GM04504 (cell line): Measurements from ENCODE around the gene PPP1R3G.
A peak's percentile ranks its signal among the peaks of the same experiment; 100 is the strongest.

Experiments used
- DNase-seq: peaks from one replicate; pipeline ENCODE4 v3.0.0-alpha.2; 2012; ENCODE audit warnings: low read depth

PPP1R3G gene

DNA sequence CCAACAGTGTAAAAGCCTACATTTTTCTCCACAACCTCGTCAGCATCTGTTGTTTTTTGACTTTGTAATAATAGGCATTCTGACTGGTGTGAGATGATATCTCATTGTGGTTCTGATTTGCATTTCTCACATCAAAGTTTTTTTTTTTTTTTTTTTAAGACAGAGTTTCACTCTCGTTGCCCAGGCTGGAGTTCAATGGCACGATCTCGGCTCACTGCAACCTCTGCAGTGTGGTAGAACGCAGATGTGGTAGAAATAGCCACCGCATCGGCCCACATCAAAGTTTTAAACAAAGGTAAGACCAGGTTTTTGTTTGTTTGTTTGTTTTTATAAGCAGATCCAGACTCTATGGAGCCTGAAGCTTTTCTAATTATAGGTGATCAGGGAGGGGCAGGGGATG is 12.7 kb upstream of the PPP1R3G start:
- no peak for DNase-seq

DNA sequence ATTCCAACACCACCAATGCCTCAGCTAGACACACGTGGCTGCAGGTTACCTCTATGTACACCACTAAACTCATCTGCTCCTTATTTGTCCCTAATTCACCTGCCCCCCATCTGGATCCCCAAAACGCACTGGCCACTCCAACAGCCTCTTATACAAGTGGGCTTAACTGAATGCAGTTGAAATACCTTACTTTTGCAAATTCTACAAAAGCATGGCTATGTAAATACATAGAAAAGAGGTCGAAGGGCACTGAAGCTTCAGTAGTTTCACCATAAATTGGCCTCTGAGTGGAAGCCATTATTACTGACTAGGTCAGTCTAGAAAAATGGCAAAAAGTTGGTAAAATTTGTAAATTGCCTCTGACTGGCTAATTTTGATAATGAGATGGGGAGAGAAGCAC is 11.1 kb upstream of the PPP1R3G start:
- no peak for DNase-seq

DNA sequence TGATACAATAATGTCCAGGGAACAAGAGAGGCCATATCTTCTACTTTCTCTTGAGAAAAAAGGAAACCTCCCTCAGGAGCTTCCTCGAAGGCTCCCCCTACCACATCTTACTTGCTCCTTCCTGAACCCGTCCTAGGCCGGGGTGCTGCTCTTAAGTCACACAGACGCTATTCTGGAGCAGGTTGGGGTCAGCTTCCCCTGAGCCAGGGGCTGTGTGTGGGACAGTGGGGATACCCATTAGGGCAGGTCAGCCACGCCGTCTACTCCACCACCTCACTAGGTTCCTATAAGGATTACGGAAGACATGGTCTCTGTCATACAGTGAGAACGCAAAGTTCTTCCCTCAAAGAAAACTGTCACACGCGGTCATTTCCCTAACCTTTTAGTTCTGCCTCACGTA is 8.2 kb upstream of the PPP1R3G start:
- no peak for DNase-seq

DNA sequence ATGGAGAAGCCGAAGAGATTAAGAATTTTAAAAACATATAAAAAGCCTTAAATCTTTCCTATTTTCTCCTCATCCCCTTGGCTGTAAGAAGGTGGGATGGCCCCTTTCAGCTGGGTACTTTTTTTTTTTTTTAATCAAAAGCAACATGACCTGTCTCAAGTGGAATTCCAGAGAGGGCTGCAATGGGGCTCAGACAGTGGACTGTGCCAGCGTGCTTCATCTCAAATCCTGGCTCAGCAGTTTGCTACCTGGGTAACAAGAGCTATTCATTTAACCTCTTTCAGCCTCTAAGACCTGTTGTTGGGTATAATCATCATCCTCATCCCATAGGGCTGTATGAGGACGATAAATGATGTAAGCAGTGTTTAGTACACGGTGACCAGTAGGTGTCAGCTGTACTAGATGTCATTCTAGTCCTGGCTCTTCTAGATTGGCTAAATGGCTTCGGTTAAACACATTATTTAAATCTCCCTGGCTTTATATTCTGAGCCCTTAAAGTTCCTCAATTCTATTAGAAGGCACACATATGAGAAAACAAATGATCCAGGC is 6.9 kb upstream of the PPP1R3G start:
- DNase-seq = no peak

DNA sequence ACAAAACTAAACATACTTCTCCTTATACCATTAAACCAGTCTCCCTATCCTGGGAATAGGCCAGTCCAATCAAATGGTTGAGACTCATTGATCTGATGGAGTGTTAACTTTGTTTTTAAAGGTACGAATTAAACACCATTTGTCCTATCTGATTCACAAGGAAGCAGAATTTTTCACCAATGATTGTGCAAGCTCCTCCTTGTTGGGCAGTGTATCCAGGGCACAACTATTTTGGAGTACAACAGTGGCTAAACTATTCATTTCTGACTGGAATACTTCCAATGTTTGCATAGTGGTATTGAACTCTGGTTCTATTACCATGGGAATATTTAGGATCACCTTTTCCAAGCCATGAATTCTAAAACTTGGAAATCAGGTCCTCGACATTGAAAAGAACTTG is 5.4 kb upstream of the PPP1R3G start:
- DNase-seq = no peak

DNA sequence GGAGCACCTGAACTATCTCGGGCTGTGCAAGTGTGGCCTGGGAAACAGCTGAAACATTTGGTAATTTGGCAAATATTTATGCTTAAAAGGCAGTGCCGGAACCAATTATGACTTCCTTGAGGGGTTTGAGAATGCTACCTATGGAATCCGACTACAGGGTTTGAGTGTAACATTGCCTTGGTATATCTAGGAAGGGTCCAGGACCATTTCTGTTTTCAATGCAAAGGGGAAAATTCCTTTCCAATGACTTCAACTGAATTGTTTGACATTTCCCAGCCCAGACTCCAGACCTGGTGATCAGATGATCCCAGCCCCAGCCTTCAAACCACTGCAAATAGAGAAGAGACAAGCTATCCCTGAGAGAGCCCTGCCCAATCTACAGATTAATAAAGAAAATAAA is 4.6 kb upstream of the PPP1R3G start:
- DNase-seq = no peak

DNA sequence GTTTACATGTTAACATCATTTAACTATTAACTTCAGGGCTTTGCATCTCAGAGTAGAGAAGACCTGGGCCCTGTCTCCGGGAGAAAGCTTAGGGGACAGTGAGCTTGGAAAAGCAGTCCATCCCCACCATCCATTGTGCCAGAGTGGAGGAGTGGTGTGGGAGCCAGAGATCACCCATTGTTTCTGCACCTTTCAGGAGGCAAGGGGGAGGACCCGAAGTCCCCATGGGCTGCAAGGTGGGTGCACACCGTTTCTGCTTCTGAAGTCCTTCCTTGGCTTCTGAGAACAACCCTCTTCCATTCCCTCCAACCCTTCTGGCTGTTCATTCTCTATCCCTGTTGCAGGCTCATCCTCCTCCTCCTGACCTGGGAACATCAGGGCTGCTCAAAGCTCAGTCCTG is 4.0 kb upstream of the PPP1R3G start:
- DNase-seq = no peak

DNA sequence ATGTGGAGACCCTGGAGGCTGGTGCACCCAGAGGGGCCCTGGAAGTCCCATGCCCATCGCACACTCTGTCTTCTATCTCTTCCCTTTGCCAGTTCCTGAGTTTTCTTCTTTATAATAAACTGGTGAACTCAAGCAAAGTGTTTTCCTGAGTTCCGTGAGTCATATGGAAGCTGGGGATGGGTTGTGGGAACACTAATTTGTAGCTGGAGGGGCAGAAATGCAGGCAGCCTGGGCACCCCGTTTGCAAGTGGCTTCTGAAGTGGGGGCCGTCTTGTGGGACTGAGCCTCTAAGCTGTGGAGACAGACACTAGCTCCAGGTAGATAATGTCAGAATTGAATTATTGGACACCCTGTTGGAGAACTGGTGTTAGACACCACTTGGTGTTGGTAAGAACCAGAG is 3.2 kb upstream of the PPP1R3G start:
- no peak for DNase-seq

DNA sequence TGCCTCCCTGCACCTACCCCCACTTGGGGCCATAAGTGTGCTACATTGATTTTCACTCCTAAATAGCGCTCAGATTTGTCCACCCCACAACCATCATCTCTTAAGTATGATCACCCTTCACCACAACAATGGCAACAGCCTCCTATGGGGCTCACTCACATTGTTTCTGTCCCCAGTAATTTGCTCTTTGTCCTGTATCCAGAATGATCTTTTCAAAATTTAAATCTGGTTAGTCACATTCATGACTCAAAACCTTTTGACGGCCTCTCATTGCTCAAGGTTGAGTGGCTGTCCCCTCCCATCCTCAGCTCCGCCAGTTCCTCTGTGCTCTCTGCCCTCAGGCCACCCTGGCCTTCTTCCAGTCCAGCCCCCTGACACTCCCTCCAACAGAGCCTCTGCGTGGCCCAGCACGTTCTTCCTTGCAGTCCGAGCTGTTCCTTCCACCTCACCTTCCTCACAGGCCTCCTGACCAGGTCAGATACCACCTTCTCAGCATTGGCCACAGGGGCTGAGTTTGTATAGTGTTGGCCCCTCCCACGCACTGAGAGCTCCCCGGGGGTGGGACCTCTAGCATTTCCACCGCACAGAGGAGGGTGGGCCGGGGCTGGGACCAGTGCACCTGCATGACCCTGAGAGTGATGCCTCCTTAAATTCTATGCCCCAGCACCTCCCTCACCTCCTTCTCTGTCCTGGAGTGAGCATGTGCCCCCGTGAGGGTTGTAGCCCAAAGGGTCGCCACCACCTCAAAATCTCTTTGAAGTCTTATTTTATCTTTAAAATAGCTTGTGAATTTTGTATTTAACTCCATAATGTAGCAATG is 2.4 kb upstream of the PPP1R3G start:
- DNase-seq = peak; percentile 85

DNA sequence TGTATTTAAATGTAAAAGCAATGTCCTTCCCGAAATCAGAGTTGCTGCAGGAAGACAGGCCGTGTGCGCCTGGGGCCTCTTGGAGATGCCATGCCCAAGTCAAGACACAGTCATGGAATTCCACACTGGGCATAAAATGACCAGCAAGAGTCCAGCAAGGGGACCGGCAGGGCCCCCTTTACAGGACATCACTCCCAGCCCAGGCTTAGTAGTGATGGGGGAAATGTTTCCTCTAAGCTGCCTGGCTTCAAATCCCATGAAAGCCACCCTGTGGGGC is 1.9 kb upstream of the PPP1R3G start:
- no peak for DNase-seq

DNA sequence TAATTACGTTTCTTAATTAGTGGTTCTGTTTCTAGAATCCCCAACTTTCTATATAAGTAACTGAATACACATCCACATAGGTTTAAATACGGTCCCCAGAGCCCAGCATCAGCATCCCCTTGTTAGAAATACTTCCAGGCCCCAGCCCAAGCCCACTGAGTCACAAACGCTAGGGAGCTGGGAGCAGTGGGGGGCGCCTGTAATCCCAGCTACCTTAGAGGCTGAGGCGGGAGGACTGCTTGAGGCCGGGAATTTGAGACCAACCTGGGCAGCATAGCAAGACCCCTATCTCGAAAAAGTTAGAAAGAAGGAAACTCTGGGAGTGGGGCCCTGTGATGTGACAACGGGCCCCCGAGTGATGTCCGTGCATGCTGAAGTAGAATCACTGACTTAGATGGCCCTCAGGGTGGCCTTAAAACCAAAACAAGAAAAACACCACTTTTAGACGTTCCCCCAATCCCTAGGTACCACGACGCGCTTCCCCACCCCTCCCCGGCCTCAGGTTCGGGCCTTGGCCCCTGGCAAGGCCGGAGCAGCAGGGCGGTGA is 1.3 kb upstream of the PPP1R3G start:
- no peak for DNase-seq

DNA sequence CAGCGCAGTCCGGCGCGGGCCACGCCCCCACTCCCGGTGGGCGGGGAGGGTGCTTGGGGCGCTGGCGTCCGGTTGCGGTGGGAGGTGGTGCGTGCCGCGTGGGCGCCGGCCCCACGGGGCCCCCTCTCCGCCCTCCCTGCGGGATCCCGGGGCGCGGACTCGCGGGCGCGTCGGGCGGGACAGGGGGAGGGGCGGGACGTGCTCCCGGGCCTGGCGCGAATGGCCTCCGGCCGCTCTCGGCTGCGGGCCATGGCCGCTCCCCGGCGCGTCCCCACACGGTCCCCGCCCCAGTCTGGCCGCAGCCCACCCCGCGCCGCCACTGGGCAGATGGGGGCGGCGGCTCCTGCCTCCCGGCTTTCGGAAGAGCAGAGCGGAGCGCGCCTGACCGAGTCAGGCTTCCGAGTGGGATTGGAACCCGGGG is 771 bp upstream of the PPP1R3G start:
- DNase-seq = no peak

DNA sequence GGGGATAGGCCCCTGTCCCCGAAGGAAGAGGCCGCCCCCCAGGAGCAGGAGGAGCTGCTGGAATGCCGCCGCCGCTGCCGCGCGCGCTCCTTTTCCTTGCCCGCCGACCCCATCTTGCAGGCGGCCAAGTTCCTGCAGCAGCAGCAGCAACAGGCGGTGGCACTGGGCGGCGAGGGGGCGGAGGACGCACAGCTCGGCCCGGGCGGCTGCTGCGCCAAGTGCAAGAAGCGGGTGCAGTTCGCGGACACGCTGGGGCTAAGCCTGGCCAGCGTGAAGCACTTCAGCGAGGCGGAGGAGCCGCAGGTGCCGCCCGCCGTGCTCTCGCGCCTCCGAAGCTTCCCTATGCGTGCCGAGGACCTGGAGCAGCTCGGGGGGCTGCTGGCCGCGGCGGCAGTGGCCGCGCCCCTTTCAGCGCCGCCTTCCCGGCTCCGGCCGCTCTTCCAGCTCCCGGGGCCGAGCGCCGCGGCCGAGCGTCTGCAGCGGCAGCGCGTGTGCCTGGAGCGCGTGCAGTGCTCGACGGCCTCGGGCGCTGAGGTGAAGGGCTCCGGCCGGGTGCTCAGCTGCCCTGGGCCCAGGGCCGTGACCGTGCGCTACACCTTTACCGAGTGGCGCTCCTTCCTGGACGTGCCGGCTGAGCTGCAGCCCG is 630 bp downstream of the PPP1R3G start:
- no peak for DNase-seq

DNA sequence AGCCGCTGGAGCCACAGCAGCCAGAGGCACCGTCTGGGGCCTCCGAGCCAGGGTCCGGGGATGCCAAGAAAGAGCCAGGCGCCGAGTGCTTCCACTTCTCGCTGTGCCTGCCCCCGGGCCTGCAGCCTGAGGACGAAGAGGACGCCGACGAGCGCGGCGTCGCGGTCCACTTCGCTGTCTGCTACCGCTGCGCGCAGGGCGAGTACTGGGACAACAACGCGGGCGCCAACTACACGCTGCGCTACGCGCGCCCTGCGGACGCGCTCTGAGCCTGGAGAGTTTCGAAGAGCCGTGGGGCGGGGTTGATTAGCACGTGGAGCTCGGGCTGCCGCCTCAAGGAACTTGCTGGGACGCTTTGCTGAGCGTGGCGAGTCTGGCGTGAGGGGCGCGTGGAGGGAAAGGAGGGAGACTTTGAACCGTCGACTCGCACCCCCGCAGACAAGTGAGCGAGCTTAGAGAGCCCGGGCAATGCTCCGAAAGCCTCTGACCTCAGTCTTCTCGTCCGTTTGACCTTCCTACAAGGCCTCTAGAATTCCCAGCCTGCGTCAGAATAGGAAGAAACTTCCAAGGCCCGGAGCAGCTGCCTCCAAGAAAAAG is 1.3 kb downstream of the PPP1R3G start:
- DNase-seq = no peak

DNA sequence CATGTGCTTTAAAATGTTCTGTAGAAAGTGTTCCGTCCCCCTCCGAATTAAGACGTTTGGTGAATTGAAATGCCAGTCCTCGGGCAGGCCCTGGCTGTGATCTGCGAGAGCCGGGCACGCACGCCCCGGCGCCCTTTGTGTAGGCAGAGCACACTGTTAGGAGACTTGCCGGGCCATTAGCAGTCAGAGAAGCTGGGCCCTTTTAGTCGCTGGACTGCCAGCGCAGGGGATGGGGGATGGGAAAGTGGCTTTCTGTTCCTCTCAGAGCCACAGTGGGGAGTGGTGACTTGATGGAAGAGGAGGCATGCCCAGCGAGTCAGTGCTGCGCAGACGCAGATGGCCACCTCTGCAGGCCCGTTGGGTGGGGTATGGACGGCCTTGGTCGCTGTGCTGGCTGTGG is 2.2 kb downstream of the PPP1R3G start:
- no peak for DNase-seq

DNA sequence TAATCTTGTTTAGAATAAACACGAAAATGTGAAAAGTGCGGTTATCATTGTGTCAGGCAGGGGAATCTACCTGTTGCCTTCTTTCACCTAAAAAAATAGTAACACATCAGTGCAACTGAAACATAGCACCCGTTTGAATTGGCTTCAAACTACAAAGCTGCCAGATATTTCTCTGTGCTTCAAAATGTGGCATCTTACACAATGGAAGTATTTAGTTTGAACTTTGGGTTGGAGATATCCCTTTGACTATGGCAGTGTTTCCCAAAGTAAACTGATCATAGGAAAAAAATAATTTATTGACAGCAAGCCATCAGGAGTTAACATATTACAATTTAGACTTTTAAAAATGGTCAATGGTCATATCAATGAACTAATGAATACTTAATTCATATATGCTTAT is 3.6 kb downstream of the PPP1R3G start:
- DNase-seq = no peak

DNA sequence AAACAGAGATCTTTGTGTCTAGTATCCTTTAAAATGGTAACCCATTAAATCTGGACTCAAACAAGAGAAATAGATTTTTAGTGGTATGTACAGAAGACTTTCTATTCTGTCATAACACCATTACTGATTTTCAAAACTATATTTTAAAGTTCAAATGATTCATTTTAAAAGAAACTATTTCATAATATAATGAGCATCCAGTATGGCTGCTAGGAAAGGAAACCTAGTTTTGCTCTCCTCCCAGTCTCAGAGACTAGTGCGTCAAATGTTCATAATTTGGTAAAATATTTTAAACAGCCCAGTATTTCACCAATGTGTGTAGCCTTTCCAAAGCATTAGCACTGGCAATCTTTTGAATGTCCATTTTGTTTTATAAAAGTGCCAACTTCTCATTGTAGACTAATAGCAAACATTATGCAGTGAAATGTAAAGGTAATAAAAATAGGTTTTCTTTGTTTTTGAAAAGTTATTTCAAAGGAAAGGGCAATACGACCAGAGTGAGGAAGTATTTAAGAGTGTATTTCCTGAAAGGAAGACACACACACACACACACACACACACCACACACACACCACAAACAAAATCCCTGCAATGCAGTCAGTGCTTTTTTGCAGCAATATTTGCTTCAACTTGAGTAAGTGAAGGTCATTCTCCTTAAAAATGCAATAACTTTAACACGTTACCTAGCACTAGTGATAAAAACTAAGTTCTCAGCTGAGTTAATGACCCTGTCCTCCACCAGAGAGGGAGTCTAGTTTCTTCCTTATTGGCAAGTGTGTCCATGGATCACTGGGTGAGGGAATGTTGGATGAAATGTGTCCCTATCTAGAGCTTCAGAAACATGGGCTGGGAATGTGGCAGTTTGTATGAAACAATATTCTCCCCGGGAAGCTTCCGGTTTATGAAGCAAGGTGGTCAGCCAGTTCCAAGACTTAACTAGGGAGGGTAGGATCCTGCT is 4.6 kb downstream of the PPP1R3G start:
- no peak for DNase-seq

DNA sequence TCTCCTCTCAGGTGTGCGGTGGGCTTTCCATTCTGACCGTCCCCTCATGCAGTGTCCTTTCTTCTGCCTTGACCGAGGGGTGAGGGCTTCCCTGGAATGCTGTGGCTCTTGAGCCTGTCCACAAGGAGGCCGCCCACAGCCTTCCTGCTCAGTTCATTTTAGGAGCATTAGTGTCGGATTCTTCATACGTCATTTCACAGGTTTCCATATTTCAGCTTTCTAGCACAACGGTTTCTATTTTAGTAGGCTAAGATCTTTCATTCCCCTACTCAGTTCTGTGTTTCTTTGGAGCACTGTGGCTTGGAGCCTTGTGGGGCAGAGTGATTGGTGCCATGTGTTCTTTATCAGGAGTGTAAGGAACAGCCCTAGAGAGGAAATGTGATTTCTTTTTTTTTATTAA is 5.5 kb downstream of the PPP1R3G start:
- no peak for DNase-seq

DNA sequence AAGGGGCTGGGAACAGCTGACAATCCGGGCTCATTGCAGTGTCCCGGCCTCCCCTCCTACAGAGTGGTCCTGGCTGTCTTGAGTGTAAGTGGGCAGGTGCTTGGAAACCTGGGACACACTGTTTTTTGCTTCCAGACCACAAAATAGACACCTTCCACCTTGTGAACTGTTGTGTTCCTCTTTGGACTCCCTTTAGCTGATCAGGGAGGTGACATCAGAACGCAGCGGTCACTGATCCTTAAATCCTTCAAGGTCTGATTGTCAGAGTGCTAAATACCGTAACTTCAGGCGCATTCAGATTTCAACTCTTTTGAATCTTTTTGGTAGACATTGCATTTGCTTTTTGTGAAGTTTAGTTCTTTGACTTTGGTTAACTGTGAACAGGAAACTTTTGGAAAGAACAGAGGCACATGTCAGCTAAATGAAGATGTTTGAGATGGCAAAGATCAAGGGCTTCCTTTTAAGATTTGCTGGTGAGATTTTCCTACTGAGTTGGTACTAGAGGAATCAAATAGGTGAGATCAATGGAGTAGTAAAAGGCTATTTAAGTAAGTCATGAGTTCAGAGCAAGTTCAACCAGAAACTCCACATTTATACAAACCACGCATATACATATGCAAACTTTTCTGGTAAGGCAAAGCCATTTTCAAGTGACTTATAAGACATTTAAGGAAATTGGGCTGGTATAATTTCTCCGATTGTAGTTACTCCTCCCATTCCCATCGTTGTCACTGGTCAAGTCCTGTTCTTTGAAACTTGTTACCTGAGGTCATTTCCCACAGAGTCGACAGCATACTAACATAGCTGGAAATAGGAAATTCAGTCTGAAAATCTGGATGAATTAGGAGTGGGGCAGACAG is 6.3 kb downstream of the PPP1R3G start:
- DNase-seq = no peak

DNA sequence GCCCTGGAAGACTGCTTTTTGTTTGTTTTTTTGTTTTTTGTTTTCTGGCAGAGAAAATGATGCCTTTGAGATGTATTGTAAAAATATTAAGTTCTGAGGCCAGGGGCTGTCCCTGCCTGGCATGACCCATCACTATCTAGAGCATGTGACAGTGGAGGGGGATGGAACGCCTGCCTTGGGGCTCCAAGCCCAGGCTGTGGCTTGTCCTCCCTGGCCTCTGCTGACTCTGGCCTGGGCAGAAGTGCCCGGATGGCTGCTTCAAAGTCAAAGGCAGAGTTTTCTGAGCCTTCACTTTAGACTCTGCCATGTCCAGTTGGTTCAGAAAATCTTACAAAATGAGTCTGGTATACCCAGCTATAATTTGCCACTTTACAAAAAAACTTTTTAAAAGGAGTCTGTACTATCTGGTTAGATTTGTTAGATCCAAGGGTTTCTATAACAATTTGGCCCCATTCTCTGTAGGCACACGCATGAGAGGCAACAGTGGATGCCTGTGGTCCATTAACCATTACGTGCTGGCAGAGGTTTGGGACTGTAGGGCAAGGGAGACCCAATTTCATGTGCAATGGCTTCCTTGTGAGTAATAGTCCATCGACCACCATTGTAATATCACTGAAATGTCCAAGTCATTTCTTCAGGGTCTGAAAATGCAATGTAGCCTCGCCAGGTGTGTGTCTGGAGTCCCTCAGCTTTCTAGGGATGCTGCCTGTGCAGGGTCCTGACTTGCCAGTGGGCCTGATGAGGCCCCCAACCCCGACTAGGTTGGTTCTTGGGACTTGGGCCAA is 8.3 kb downstream of the PPP1R3G start:
- DNase-seq = no peak
